ENCODE data around the gene MOCS1. TPM values are rescaled to one million over a fixed set of nuclear protein-coding genes. Genes with fewer than 3 reads are reported as not detected.

The MOCS1 gene
- total and polyA plus RNA-seq, 2 donors (not counting 1 experiment from before 2014, with no cell fraction given): 0.15 TPM; not detected in 1

DNA sequence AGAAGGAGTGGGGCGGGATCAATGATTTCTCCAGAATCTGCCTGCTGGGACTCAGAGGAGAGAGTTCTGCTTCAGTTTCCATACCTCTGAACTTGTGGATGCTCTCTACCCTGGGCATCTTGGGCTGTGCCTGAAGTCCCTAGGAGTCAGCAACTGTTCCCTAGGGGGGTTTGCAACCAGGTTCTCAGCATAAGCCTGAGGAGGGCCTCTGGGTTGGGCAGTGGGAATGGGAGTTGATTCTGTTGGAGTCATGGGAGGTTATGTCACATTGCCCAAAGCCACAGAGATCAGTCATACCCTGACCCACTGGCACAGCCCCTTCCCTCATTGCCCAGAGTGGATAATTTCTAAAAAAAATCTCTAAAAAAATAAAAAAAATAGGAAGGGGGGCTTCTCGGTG is 47.4 kb downstream of the MOCS1 start:
- intact Hi-C loops (cut with micrococcal nuclease): no loop called here
- H3K27me3 ChIP-seq (replicated peaks in 1 of 4; ENCODE audit: control extremely low read depth in 1 of 4, control insufficient read depth in 3 of 4, insufficient read depth in 4 of 4, low read length in 3 of 4): peaks cover 0 to 5% (median 0%) of the 10 kb centered on the region in 4 experiments
- H3K27ac Mint-ChIP-seq: no peak overlapping the region
- no peaks in the 10 kb centered on the region for H3K79me2 ChIP-seq (ENCODE audit: control insufficient read depth, insufficient read depth, low read length)
- H3K9me3 Mint-ChIP-seq (ENCODE audit: insufficient read depth): no peaks in the 10 kb centered on the region
- H2AFZ ChIP-seq (ENCODE audit: insufficient read depth, low read depth, low read length, poor library complexity, severe bottlenecking): no peak overlapping the region
- POLR2A ChIA-PET: no interaction called here
- no peak for DNase-seq
- WGBS (ENCODE audit: insufficient coverage): 44% methylated on average over 1 of the region's 2 CpGs
- H3K27ac ChIP-seq (ENCODE audit: low read length in 2 of 2): no peak overlapping the region
- no peaks in the 10 kb centered on the region for H3K4me1 ChIP-seq (ENCODE audit: control insufficient read depth in 2 of 2, insufficient read depth in 2 of 2, low read length in 2 of 2)
- ATAC-seq (ENCODE audit: low read depth): no peak
- TF ChIP-seq CTCF (IDR thresholded peaks at IDR 0.05): no peak
- no peak for TF ChIP-seq EZH2 (IDR thresholded peaks at IDR 0.05; ENCODE audit: borderline replicate concordance, insufficient read depth, low read depth, low read length, poor library complexity, severe bottlenecking)
- no peaks in the 10 kb centered on the region for H3K36me3 ChIP-seq (replicated peaks in 1 of 2; ENCODE audit: control extremely low read depth in 1 of 2, control insufficient read depth in 1 of 2, extremely low read depth in 1 of 2, insufficient read depth in 2 of 2, low read length in 1 of 2)
- no peaks in the 10 kb centered on the region for H3K4me1 Mint-ChIP-seq
- H3K27me3 Mint-ChIP-seq: peaks cover 20% of the 10 kb centered on the region
- no peak overlapping the region for H3K4me3 ChIP-seq (ENCODE audit: control extremely low read depth in 1 of 5, extremely low read depth in 1 of 5, insufficient read depth in 1 of 5, low read depth in 2 of 5, low read length in 4 of 5)
- peaks cover 0 to 10% (median 0%) of the 10 kb centered on the region in 3 donors for H3K9me3 ChIP-seq (ENCODE audit: control extremely low read depth in 1 of 3, control insufficient read depth in 2 of 3, insufficient read depth in 1 of 3, low read length in 2 of 3)
- H4K20me1 ChIP-seq (ENCODE audit: control insufficient read depth, insufficient read depth, low read length, poor library complexity, severe bottlenecking): no peaks in the 10 kb centered on the region
- H3K4me3 Mint-ChIP-seq: no peak overlapping the region
- CTCF ChIA-PET: no interaction called here
- H3K9ac ChIP-seq (ENCODE audit: low read length): no peak overlapping the region
- H3K4me2 ChIP-seq (replicated peaks; ENCODE audit: low read depth, low read length, poor library complexity, severe bottlenecking): no peak overlapping the region

GRCh38 chr6:39885691-39886090 is 48.6 kb downstream of the MOCS1 start:
- Mint-ChIP-seq H3K27me3 (peaks cover 18% of the 10 kb centered on the region), H3K9me3 (ENCODE audit: insufficient read depth) (no peaks in the 10 kb centered on the region), H3K4me3 (no peak overlapping the region), H3K4me1 (no peaks in the 10 kb centered on the region), H3K27ac (no peak overlapping the region)
- ChIA-PET POLR2A (no interaction called here), CTCF (no interaction called here)
- Histone ChIP-seq H3K27ac (ENCODE audit: low read length in 2 of 2) (no peak overlapping the region), H3K4me1 (ENCODE audit: control insufficient read depth in 2 of 2, insufficient read depth in 2 of 2, low read length in 2 of 2) (no peaks in the 10 kb centered on the region), H3K4me3 (ENCODE audit: control extremely low read depth in 1 of 5, extremely low read depth in 1 of 5, insufficient read depth in 1 of 5, low read depth in 2 of 5, low read length in 4 of 5) (no peak overlapping the region), H2AFZ (ENCODE audit: insufficient read depth, low read depth, low read length, poor library complexity, severe bottlenecking) (no peak overlapping the region), H4K20me1 (ENCODE audit: control insufficient read depth, insufficient read depth, low read length, poor library complexity, severe bottlenecking) (no peaks in the 10 kb centered on the region), H3K4me2 (replicated peaks; ENCODE audit: low read depth, low read length, poor library complexity, severe bottlenecking) (no peak overlapping the region), H3K9me3 (ENCODE audit: control extremely low read depth in 1 of 3, control insufficient read depth in 2 of 3, insufficient read depth in 1 of 3, low read length in 2 of 3) (peaks cover 0 to 10% (median 0%) of the 10 kb centered on the region in 3 donors), H3K36me3 (replicated peaks in 1 of 2; ENCODE audit: control extremely low read depth in 1 of 2, control insufficient read depth in 1 of 2, extremely low read depth in 1 of 2, insufficient read depth in 2 of 2, low read length in 1 of 2) (no peaks in the 10 kb centered on the region), H3K9ac (ENCODE audit: low read length) (no peak overlapping the region), H3K27me3 (replicated peaks in 1 of 4; ENCODE audit: control extremely low read depth in 1 of 4, control insufficient read depth in 3 of 4, insufficient read depth in 4 of 4, low read length in 3 of 4) (peaks cover 0 to 5% (median 0%) of the 10 kb centered on the region in 4 experiments), H3K79me2 (ENCODE audit: control insufficient read depth, insufficient read depth, low read length) (no peaks in the 10 kb centered on the region)
- TF ChIP-seq EZH2 (IDR thresholded peaks at IDR 0.05; ENCODE audit: borderline replicate concordance, insufficient read depth, low read depth, low read length, poor library complexity, severe bottlenecking): no peak
- no peak for TF ChIP-seq CTCF (IDR thresholded peaks at IDR 0.05)
- intact Hi-C loops (cut with micrococcal nuclease): no loop called here
- ATAC-seq (ENCODE audit: low read depth) (no peak), DNase-seq (no peak)
- 89% methylated on average over 6 of the region's 7 CpGs for WGBS (ENCODE audit: insufficient coverage)

Measured in B cell (primary cell).